ENCODE results near the gene TPCN2.

TPCN2 gene

DNA sequence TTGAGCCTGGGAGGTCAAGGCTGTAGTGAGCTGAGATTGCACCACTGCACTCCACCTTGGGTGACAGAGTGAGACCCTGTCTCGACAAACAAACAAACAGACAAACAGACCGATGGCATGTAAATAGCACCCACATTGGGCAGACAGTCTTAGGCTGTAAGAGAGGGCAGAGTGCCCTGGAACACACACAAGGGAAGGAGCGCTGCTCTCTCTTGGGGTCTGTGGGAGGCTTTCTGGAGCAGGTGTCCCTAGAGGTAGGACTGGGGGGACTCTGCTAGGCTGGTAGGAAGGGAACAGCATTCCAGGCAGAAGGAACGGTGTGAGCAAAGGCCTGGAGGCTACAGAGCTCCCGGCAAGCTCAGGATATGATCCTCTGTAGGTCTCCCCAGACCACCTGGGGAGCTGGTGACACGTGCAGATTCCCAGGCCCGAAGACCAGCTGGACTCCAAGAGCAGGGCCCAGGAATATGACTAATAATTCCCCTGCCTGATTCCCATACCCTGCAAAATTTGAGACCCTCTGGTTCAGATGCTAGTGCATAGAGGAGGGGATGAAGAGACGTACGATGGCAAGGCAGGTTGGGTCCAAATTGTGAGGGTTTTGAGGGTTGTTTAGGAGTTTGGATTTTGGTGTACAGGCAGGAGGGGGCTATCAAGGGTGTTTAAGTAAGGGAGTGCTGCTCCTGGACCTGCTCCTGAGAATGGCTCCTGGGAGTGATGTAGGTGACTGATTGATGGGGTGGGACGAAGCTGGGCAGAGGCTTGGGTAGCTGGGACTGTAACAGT, 118.6 kb downstream of the TPCN2 start:
- no peak for DNase-seq (ENCODE audit: low spot score)

DNA sequence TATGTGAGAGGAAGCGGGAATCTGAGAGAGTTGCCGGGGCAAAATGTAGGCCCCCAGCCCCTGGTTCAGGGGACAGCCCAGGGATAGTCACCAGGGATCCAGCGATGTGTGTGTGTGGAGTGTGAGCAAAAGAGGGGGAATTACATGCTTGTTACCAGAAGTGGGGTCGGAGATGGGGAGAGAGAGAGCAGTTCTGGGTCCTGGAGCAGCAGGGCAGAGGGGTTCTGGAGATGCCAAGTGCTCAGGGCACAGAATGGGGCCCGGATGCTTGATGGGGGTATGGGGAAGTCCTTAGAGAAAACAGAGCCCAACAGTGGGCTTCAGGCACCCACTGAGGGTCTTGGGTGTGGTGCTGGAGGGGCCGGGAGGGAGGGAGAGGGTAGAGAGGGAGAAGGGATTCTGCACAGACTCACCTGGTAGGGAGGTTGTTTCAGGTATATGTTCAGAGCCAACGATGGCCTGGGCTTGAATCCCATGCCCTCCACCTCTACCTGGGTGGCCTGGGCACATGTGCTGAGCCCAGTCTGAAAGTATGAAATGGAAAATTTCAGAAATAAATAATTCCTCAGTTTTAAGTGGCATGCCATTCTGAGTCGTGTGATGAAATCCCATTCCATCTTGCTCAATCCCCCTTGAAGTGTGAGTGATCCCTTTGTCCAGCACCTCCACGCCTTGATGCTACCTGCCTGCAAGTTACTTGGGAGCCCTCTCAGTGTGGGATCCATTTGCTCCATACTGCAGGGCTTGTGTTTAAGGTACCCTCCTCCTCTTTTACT, 119.4 kb downstream of the TPCN2 start:
- DNase-seq (ENCODE audit: low spot score): no peak

DNA sequence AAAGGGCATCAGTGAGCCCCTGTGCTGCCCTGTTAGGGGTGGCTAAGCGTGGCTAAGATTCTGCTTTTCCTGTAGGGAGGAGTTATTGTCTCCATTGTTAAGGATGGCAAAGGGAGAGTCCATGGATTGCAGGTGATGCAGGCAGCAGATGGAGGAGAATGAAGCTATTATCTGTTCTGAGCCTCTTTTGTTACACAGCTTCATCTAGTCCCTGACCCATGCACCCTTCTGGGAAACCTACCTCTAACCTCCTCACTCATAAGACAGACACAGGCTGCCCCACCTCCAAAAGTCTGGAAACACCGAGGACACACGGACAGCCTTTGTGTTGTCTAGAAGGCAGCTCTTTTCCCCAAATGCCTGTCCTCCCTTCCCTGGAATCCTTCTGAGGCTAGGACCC, 120.7 kb downstream of the TPCN2 start:
- no peak for DNase-seq (ENCODE audit: low spot score)

DNA sequence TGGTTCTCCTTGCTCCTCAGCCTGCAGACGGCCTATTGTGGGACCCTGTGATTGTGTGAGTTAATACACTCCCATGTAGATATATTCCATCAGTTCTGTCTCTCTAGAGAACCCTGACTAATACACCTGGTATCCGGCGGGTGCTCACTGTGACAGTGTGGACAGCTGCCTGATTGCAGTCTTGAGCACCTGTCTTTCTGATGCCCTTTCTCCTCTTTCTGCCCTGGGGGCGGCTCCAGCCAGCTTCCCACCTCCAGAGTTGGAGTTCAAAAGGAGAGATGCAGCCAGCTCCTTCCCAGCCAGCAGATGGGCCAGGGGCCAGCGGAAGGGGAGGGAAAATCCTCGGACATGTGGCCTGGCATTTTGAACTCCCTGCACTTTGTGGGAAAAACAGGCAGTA, 122.0 kb downstream of the TPCN2 start:
- DNase-seq (ENCODE audit: low spot score): no peak

DNA sequence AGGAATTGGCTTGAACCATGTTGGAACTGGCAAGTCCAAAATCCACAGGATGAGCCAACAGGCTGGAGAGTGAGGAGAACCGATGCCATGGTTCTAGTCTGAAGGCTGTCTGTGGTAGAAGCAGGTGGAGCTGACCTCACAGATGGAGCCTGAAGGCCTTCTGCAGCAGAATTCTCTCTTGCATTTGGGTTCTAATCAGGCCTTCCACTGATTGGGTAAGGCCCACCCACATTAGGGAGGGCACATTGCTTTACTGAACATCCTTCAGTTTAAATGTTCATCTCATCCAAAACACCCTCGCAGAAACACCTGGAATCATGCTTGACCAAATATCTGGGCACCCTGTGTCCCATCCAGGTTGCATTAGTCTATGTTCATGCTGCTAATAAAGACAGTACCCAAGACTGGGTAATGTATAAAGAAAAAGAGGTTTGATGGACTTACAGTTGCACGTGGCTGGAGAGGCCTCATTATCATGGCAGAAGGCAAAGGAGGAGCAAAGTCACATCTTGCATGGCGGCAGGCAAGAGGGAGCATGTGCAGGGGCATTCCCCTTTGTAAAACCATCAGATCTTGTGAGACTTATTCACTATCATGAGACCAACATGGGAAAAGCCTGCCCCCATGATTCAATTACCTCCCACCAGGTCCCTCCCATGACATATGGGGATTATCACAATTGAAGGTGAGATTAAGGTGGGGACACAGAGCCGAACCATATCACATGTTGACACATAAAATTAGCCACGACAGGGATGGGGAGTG, 122.9 kb downstream of the TPCN2 start:
- DNase-seq (ENCODE audit: low spot score): no peak

DNA sequence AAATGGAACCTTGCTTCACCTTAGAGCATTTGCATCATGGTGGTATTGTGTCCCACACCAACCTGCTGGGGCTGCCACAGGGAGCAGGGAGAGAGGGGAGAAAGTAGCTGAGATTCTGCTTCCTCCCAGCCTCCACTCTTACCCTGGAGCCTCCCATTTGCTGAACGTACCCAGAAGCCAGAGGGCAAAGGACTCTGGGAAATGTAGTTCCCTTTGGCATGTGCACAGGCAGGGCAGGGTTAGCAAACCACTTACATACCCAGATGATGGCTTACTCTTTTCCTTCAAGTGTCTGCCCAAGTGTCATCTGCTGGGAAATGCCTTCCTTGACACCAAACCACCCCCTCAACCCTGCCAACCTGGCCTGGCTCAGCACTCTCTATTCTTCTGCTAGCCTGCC, 123.9 kb downstream of the TPCN2 start:
- no peak for DNase-seq (ENCODE audit: low spot score)

DNA sequence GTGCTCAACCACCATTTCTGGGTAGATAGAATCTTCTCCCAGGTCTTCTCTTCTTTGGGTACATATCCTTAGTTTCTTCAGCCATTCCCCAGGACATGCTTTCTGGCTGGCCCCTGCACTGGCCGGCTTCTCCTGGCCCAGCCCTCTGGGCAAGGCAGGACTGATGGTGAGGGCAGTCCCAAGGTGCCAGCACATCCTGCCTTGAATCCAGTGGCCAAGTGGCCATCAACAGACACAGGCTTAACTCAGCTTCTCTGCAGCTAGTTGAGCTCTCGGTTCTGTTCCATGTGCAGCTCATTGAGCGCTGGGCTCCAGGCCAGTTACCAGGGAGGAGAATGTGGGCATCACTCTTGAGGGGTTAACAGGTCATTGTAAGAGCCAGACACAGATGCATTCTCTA, 124.6 kb downstream of the TPCN2 start:
- no peak for DNase-seq (ENCODE audit: low spot score)

DNA sequence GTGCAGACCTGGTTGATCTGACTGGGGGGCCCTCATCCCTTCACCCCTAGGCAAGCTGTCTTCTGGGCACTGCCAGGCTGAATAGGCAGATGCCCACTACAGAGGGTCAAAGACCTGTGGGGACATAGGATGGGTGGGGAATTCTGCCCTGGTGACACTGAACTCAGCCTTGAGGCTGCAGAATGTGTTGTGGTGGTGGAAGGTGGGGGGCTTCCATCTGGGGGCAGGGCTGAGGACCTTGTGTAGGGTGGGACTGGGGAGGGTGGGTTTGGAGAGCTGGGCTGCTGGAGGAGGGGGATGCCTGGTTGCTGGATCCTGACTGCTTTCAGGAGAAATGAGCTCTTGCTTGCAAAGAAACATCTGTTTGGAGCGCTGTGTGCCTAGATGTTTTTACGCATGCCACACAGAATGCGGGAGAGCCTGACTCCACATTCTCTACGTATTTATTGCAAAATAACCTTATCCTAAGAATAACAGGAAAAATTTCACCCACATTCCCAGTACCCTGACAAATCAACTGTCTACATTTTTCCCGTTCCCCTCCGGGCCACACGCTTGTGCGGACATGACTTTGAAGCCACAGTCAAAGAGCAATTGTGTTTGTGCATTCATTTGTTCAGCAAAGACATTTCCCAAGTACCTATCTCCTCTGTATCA, 125.3 kb downstream of the TPCN2 start:
- DNase-seq (ENCODE audit: low spot score): no peak

DNA sequence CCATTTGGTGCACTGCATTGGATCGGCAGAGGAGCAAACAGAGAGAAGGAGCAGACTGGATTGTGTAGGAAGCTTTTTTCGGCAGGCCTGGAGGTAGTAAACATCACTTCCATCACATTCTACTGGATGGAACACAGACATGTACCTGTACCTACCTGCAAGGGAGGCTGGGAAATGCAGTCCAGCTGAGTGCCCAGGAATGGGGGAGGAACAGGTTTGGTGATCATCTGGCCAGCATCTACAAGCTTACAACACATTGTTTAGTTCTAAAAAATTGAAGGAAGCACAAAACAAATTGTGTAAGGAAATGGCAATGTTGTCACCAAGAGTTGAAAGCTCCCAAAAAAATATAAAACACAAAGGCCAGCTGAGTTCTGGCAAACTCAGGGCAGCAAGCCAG, 126.1 kb downstream of the TPCN2 start:
- DNase-seq (ENCODE audit: low spot score): no peak

DNA sequence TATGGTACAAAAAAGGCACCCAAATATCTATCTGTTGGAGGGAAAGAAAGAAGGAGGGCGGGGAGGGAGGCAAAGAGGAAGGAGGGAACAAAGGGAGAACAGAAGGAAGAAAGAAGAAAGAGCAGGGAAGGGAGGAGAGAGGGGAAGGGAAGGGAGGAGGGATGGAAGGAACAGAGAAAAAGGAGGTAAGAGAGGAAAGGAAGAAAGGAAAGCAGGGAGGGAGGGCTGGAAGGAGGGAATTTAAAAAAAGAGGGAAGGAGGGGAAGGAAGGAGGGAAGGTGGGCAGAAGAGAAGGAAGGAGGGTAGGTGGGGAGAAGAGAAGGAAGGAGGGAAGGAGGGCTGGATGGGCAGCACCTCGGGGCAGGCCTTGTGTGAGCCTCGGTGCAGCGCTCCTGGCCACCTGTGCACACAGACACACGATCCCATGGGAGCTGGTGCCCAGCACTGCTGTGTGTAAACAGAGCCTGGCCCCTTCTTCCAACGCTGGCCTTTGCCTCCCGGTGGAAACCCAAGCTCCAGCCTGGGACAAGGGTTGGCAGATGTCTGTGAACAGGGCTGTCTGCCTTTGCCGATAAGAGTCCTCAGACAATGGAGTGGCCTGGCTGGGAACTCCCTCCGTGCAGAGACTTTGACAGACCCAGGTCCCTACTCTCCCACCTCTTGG, 130.2 kb downstream of the TPCN2 start:
- DNase-seq (ENCODE audit: low spot score): no peak

DNA sequence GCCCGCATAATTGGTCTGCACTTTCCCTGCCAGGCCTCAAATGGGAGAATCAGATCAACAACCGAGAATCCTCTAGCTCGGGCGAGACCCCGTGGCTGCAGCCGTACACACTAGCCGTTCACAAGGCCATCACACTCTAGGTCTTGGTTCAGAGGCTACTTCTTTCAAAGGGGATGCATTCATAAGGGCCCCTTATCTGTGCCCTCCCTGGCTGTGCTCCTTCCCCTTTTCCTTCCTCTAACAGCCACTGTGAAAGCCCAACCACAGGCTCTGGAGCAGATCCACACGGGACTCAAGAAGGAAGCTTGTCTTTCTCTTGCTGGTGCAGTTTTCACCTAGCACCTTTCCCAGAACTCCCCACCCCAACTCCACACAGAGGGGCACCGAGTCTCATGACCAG, 131.5 kb downstream of the TPCN2 start:
- no peak for DNase-seq (ENCODE audit: low spot score)

DNA sequence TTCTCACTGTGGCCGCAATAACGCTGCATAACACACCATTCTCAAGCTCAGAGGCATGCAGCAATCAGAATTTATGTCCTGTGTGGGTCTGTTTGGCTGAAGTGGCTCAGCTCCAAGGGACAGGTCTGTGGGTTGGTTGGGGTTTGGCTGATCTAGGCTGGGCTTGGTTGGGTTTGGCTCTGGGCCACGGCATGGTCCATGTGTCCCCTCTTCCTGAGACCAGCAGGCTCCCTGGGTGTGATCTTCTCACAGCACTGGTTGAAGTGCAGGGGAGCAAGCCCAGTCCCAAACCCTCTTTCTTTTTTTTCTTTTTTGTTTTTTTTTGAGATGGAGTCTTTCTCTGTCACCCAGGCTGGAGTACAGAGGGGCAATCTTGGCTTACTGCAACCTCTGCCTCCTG, 132.0 kb downstream of the TPCN2 start:
- DNase-seq (ENCODE audit: low spot score): no peak

DNA sequence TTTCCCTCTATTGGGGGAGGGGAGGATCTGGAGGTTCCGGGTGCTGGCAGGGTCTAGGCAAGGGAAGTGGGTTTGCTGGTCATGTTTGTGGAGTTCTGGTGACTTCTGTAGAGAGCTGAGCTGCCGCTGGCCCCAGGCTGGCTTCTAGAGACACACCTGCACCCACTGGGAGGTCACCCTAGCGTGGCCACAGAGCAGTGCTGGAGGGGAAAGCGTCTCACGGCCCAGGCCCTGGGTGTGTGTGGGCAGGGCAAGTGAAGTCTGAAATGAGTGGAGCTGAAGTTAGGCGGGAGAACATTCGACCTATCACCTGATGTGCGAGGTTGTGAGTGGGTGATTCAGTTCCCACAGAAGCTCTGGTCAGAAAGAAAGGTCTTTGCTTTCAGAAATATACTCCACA, 134.9 kb downstream of the TPCN2 start:
- no peak for DNase-seq (ENCODE audit: low spot score)

Measured in ecto neural progenitor cell (in vitro differentiated cells).